Measurements from ENCODE around the gene PRND. TPM values are rescaled to one million over a fixed set of nuclear protein-coding genes. Genes with fewer than 3 reads are reported as not detected.

Gene PRND
- total RNA-seq, 1 experiment from 2014 or later = not detected

DNA sequence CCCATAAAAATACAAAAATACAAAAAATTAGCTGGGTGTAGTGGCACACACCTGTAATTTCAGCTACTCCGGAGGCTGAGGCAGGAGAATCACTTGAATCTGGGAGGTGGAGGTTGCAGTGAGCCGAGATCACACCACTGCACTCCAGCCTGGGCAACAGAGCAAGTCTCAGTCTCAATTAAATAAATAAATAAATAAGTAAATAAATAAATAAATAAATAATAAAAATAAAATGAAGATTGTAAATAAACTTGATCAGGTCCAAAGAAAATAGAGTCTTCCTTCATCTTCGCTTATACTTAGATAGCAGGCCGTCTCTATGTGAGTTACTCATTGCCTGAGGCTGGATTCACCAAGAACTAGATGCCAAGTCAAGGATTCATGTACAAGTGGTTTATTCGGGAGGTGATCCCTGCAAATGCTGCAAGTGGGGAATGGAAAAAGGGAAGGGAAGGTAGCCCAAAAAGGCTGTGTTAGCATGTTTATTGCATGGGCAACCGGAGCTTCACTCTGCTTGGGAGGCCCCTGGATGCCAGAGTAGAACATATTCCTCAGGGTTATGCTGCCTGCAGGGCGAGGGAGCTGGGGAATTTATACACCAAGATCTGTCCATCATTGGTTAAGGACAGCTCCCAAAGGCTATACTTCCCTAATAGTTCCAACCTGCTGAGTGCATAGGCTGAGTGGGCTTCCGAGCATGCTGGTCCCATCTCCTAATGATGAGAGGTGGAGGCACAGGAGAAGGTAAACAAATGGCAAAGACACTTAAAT is 16.3 kb downstream of the PRND start:
- Histone ChIP-seq H3K9me2 (ENCODE audit: insufficient read depth) (no peaks in the 10 kb centered on the region), H3K4me3 (no peak overlapping the region), H3K4me1 (replicated peaks; ENCODE audit: insufficient read depth) (no peaks in the 10 kb centered on the region), H3K9me3 (ENCODE audit: insufficient read depth, low read depth) (no peaks in the 10 kb centered on the region), H2AFZ (no peak overlapping the region), H3K79me2 (ENCODE audit: low read depth) (no peaks in the 10 kb centered on the region), H4K20me1 (ENCODE audit: insufficient read depth) (no peaks in the 10 kb centered on the region), H3F3A (ENCODE audit: insufficient read depth, low read depth) (no peaks in the 10 kb centered on the region), H3K4me2 (no peak overlapping the region), H3K27ac (no peak overlapping the region), H3K36me3 (ENCODE audit: low read depth) (no peaks in the 10 kb centered on the region), H3K27me3 (ENCODE audit: insufficient read depth, low read depth) (no peaks in the 10 kb centered on the region)
- TF ChIP-seq EZH2 (IDR thresholded peaks at IDR 0.05; ENCODE audit: low read depth) = no peak
- TF ChIP-seq, protein P1, sequence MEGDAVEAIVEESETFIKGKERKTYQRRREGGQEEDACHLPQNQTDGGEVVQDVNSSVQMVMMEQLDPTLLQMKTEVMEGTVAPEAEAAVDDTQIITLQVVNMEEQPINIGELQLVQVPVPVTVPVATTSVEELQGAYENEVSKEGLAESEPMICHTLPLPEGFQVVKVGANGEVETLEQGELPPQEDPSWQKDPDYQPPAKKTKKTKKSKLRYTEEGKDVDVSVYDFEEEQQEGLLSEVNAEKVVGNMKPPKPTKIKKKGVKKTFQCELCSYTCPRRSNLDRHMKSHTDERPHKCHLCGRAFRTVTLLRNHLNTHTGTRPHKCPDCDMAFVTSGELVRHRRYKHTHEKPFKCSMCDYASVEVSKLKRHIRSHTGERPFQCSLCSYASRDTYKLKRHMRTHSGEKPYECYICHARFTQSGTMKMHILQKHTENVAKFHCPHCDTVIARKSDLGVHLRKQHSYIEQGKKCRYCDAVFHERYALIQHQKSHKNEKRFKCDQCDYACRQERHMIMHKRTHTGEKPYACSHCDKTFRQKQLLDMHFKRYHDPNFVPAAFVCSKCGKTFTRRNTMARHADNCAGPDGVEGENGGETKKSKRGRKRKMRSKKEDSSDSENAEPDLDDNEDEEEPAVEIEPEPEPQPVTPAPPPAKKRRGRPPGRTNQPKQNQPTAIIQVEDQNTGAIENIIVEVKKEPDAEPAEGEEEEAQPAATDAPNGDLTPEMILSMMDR (conservative IDR thresholded peaks at IDR 0.05) = no peak
- intact Hi-C loops (cut with micrococcal nuclease; ENCODE audit: unreplicated experiment) = no loop called here
- no TSS peak for BruUV-seq (replicated peaks)
- POLR2A ChIA-PET (ENCODE audit: unreplicated experiment) = no interaction called here
- CTCF ChIA-PET = no interaction called here
- no peak for DNase-seq

DNA sequence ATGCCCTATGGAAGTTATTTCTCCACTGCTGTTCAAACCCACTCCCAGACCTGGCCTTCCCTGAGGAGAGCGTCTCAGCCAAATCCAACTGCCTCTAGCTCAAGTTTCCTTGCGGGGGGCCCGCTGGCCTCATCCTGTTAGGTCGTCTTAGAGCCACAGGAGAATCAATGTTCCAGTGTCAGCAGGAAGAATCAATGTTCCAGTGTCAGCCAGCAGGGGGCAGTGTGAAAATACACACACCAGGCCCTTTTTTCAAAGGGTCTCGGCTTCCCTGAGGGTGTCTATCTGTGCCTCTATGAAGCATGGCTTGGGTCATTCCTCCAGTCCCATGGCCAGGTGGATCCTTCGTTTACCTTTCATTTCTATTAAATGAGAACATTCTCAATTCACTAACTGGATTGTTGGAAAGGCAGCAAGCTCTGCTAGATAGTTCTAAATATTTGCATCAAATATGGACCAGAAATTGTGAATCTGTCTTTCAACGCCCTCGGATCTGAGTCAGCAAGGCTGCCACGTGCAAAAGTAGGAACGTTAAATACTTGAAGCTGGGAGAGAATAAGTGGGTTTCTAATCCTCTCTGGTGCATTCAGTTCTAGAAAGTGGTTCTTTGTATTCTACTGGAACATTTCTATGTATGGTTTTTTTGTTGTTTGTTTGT is 19.2 kb downstream of the PRND start:
- DNase-seq = peak in 1 of 2 experiments; percentile 40
- no peaks in the 10 kb centered on the region for H3K4me1 ChIP-seq (replicated peaks; ENCODE audit: insufficient read depth)
- CTCF ChIA-PET = interaction anchor here (0.5 to 0.8 kb wide), 2 partner anchors 228 to 243 kb away, joined by 3 to 9 read pairs; no protein-coding TSS in a partner anchor
- no peaks in the 10 kb centered on the region for H3K79me2 ChIP-seq (ENCODE audit: low read depth)
- TF ChIP-seq, protein P1 (conservative IDR thresholded peaks at IDR 0.05) = peak; percentile 90
- TF ChIP-seq EZH2 (IDR thresholded peaks at IDR 0.05; ENCODE audit: low read depth) = no peak
- BruUV-seq (replicated peaks) = no TSS peak
- H3K9me2 ChIP-seq (ENCODE audit: insufficient read depth) = no peaks in the 10 kb centered on the region
- no peak overlapping the region for H3K27ac ChIP-seq
- H4K20me1 ChIP-seq (ENCODE audit: insufficient read depth) = no peaks in the 10 kb centered on the region
- H3K4me2 ChIP-seq = no peak overlapping the region
- no peaks in the 10 kb centered on the region for H3K9me3 ChIP-seq (ENCODE audit: insufficient read depth, low read depth)
- no peak overlapping the region for H2AFZ ChIP-seq
- H3K36me3 ChIP-seq (ENCODE audit: low read depth) = no peaks in the 10 kb centered on the region
- H3F3A ChIP-seq (ENCODE audit: insufficient read depth, low read depth) = no peaks in the 10 kb centered on the region
- no peak overlapping the region for H3K4me3 ChIP-seq
- H3K27me3 ChIP-seq (ENCODE audit: insufficient read depth, low read depth) = no peaks in the 10 kb centered on the region
- intact Hi-C loops (cut with micrococcal nuclease; ENCODE audit: unreplicated experiment) = loop anchor here (10.0 kb wide), 1 partner anchor 484 kb away; no protein-coding TSS in a partner anchor
- POLR2A ChIA-PET (ENCODE audit: unreplicated experiment) = no interaction called here

DNA sequence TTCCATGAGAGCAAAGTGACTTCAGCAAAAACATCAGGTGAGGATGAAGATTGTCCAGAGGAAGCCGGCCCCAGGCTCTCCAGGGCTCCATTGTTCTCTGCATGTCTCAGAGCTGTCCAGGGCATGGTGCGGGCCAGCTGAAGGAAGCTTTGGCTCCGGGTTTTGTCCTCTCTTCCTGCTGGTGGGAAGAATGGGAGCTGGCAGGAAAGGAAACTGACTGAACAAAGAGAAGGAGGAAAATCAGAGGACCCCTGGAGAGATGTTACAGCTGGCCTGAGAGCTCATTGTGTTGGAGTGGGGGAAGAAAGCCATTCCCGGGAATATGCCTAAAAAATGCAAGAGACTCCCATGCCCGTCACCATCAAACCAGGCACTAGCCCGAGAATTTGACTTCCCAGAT is 27.1 kb downstream of the PRND start:
- CTCF ChIA-PET = no interaction called here
- Histone ChIP-seq H3K4me1 (replicated peaks; ENCODE audit: insufficient read depth) (no peaks in the 10 kb centered on the region), H2AFZ (no peak overlapping the region), H3K27me3 (ENCODE audit: insufficient read depth, low read depth) (no peaks in the 10 kb centered on the region), H3K9me3 (ENCODE audit: insufficient read depth, low read depth) (no peaks in the 10 kb centered on the region), H3K27ac (no peak overlapping the region), H3K79me2 (ENCODE audit: low read depth) (no peaks in the 10 kb centered on the region), H3K4me3 (no peak overlapping the region), H3F3A (ENCODE audit: insufficient read depth, low read depth) (no peaks in the 10 kb centered on the region), H3K9me2 (ENCODE audit: insufficient read depth) (no peaks in the 10 kb centered on the region), H4K20me1 (ENCODE audit: insufficient read depth) (no peaks in the 10 kb centered on the region), H3K4me2 (no peak overlapping the region), H3K36me3 (ENCODE audit: low read depth) (no peaks in the 10 kb centered on the region)
- intact Hi-C loops (cut with micrococcal nuclease; ENCODE audit: unreplicated experiment) = loop anchor here (10.0 kb wide), 1 partner anchor 476 kb away; no protein-coding TSS in a partner anchor
- TF ChIP-seq EZH2 (IDR thresholded peaks at IDR 0.05; ENCODE audit: low read depth) = no peak
- TF ChIP-seq, protein P1 (conservative IDR thresholded peaks at IDR 0.05) = no peak
- no TSS peak for BruUV-seq (replicated peaks)
- no peak for DNase-seq
- POLR2A ChIA-PET (ENCODE audit: unreplicated experiment) = no interaction called here

All from PC-9 (cell line).